ENCODE results near the gene SH2D7. TPM values are rescaled to one million over a fixed set of nuclear protein-coding genes. Genes with fewer than 3 reads are reported as not detected.

SH2D7 gene
- total and polyA plus RNA-seq, 2 experiments from 2014 or later = 0.31 TPM; not detected in 1

GRCh38 chr15:78148392-78149067 is 56.2 kb downstream of the SH2D7 start:
- H3K4me2 ChIP-seq = peak overlapping the region; percentile 96
- H3K4me3 Mint-ChIP-seq = peak overlapping the region; percentile 94
- H3K36me3 ChIP-seq (ENCODE audit: insufficient read depth) = no peaks in the 10 kb centered on the region
- H3K4me1 ChIP-seq (ENCODE audit: insufficient read depth) = peaks cover 15% of the 10 kb centered on the region
- H3K9me2 ChIP-seq (ENCODE audit: insufficient read depth) = no peaks in the 10 kb centered on the region
- H3K27ac ChIP-seq (ENCODE audit: low read depth) = 0 out of 2 replicates have a peak overlapping the region, but pooled peaks have one; percentile 4
- H3K27me3 Mint-ChIP-seq (ENCODE audit: insufficient read depth, low read depth, poor library complexity) = peaks cover 7% of the 10 kb centered on the region
- no peaks in the 10 kb centered on the region for H3K9me3 Mint-ChIP-seq
- H3K36me3 Mint-ChIP-seq (ENCODE audit: low read depth) = no peaks in the 10 kb centered on the region; the same call in 2 of the 3 replicates
- peak overlapping the region; percentile 89; the same call in 1 of the 2 replicates for H2AFZ ChIP-seq
- H3K27me3 ChIP-seq (ENCODE audit: insufficient read depth) = peaks cover 8% of the 10 kb centered on the region; the same call in 1 of the 2 replicates
- H3K27ac Mint-ChIP-seq = peak overlapping the region; percentile 89
- peaks cover 16% of the 10 kb centered on the region for H4K20me1 ChIP-seq (replicated peaks; ENCODE audit: insufficient read depth)
- DNase-seq (ENCODE audit: low spot score) (peak; percentile 33), ATAC-seq (peak; percentile 20)
- peaks cover 21% of the 10 kb centered on the region for H3K4me1 Mint-ChIP-seq
- peak overlapping the region; percentile 63 for H3K4me3 ChIP-seq
- H3F3A ChIP-seq (replicated peaks; ENCODE audit: low read depth) = no peaks in the 10 kb centered on the region; the same call in 1 of the 2 replicates
- TF ChIP-seq STAT1 (IDR thresholded peaks at IDR 0.05; ENCODE audit: unreplicated experiment) (no peak), JUNB (IDR thresholded peaks at IDR 0.05; ENCODE audit: unreplicated experiment) (no peak), ETS1 (IDR thresholded peaks at IDR 0.05) (no peak), EZH2phosphoT487 (IDR thresholded peaks at IDR 0.05; ENCODE audit: unreplicated experiment) (no peak), ZNF331 (CRISPR knock-in tag; IDR thresholded peaks at IDR 0.05; ENCODE audit: low read depth) (no peak), NANOG (IDR thresholded peaks at IDR 0.05; ENCODE audit: borderline replicate concordance) (no peak), POLR2AphosphoS5 (IDR thresholded peaks at IDR 0.05; ENCODE audit: low read depth) (no peak), ZNF114 (CRISPR knock-in tag; IDR thresholded peaks at IDR 0.05) (no peak), REST (IDR thresholded peaks at IDR 0.05; ENCODE audit: unreplicated experiment) (no peak)
- peaks cover 31% of the 10 kb centered on the region for H3K79me2 ChIP-seq (replicated peaks; ENCODE audit: insufficient read depth)
